ENCODE results near the gene PNLDC1.
"Not testable (repeated sequence)": the region's sequence is repeated elsewhere in the genome, so short reads cannot be mapped to it uniquely, and the experiment has no call there.

Gene PNLDC1

DNA sequence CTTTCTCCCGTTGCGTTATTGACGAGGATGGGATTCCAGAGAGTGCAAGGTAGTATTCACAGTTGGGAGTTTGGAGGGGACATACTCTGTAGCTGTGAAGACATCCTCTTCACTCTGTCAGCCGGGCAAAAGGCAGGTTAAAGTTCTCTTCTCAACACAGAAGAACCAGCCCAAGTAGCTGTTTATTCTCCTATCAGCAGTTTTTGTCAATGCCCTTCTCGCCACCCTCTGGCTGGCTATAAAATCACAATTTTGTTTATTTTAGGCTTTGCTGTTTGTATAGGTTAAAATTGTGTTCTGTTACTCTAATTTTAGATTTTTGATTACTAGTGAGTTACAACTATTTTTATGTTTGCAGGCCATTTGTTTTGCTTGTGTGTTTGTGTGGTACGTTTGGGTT is 52.8 kb downstream of the PNLDC1 start:
- DNase-seq = no peak

DNA sequence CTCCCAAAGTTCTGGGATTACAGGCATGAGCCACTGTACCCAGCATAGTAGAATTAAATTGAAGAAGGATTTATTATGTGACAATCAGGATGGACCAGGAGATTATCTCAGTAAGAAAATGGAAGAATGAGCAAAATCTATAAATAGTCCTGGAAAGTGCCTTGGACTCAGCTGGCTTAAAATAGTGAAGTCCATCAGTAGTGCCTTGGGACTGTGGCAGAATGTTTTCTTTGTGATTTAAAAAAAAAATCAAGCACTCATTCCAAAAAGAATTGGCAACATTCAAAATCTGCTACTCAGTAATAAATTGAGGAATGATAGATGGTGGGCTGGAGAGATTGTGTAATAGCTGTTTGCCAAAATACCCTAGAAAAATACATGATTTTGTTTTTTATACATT is 53.7 kb downstream of the PNLDC1 start:
- DNase-seq = no peak

DNA sequence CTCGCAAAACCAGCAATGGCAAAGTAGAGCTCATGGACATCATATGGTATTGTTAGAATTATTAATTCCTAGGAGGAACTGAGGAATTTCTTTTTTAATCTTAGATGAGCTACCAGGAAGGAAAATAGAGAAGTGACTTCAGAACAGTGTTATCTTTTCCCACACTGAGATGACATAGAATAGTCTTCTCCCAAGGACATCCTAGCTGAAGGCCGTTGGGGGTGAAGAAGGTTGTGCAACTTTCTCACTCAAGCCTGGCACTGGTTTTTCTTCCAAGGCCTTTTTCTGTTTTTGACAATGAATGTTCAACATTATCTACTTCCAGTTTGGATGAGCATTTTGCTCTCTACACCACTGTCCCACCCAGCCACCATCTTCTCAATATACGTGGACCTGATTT is 54.9 kb downstream of the PNLDC1 start:
- no peak for DNase-seq

DNA sequence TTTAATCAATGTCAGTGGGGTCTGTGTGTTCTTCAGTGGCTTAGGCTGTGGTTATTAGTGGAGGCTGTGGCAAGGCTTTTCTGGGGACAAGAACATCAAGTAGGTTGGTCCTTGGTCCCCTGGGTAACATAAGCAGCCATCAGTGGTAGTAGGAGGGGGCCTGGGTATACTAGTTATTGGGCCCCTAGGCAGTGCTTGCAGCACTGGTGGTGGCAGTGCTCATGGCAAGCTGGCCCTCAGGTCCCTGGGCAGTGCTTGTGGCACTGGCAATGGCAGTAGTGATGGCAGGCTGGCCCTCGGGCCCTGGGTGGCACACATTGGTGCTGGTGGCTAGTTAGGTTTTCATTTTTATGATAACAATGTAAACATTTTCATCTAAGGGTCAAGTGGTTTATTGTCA is 58.2 kb downstream of the PNLDC1 start:
- DNase-seq = no peak

DNA sequence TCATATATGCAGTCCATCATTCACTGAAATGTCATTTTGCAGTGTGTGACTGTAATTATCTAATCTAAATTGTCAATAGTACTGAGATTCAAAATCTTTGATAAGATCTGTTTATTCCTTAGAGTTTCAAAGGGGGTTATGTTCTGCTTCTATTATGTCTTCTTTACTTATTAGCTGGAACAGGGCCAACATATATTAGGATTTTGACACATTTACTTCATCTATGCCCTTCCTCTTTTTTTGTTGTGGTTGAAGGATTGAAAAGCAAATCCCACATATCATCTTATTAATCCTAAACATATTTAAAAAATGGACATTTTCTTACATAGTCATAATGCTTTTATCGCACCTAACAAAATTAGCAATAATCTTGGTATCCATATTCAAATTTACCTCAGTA is 60.4 kb downstream of the PNLDC1 start:
- DNase-seq = no peak

DNA sequence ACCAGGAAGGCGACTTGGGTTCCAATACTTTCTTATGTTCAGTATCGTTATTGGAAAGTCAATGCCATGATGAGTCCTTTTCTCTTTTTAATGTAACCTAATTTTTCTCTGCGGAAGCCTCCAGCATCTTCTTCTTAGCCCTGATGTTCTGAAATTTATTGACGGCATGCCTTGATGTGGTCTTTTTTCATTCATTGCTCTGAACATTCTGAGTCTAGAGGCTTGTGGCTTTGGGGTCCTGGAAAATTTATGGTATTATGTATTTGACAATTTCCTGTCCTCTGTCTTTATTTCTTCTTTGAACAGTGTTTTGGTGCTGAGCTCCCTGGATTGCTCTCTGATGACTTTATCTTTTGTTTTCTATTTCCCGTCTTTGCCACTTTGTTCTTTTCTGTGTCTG is 62.0 kb downstream of the PNLDC1 start:
- no peak for DNase-seq

DNA sequence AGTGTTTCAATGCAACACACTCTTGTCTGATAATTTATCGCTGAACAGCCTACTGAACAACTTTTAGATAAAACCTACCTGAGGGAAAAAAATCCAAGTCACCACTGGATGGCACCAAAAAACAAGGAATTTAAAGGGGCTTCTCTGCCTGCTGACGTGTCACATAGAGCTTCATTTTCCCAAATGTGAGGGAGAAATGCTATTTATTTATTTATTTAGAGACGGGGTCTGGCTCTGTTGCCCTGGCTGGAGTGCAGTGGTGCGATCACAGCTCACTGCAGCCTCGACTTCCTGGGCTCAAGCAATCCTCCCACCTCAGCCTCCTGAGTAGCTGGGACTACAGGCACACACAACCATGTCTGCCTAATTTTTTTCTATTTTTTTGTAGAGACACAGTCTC is 63.3 kb downstream of the PNLDC1 start:
- not testable (repeated sequence) for DNase-seq

DNA sequence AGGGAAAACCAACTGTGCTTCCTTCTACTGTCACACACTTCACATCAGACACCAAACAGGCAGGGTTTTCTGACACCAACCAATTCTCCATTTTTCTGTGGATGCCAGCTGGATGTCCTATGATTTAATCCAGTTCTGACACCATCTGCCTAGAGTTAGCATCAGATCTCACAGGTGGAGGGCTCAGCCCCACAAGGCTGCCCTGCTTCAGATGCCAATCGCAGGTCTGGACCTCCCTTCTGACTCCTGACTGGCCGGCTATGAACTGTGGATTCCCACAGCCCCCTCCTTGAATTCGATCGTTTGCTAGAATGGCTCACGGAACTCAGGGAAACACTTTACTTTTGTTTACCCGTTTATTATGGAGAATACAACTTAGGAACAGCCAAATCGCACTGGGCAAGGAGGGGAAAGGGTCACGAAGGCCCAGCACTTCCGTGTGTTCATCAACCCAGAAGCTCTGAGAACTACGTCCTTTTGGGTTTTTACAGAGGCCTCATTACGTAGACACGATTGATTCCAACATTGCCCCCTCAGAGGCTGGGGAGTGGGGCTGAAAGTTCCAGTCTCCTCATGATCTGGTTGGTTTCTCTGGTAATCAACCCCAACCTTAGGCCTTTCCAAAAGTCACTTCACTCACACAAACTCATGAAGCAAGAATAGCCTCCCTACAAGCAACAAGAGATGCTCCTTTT is 65.3 kb downstream of the PNLDC1 start:
- DNase-seq = no peak

DNA sequence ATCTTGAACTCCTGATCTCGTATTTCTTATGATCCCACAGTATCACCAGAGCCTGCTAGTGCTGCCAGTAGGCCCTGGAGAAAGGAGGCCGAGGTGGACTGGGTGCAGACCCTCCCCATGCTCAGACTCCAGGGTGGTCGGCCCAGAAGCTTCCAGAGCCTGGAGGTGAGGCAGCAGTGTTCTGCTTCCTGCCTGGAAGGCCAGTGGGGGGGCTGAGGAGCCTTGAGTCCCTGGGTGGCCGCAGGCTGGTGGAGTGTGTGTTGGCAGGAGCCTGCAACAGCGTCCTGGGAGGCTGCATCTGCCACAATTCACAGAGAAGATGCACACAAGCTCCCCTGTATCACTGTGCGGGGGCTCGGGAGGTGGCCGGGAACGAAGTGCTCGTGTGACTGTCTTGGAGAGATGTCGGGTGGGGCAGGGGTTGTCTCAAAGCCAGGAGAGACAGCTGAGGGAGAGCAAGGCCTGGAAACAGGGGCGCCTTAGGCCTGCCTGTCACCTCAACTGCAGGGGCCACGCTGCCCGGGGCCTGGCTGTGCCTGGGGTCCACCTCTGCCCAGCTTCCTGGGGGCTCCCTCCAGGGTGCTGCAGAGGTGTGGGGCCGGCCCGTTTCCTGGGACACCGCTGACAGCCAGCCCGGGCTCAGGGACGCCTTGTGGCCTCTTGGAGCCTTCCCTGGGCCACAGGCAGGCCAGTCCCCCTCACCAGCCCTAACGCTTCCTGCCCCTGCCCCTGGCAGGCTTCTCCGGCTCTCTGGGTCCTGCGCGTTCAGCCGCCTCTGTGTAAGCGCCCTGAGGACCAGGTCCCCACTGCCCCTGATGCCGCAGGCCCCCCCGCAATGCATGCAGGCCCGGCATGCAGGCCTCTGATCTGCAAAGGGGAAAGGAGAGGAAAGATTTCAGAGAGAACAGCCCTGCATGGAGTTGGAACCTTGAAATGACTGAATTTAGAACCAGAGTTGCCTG is 66.5 kb downstream of the PNLDC1 start:
- DNase-seq = no peak

Data from activated T-cell treated with anti-CD3 and anti-CD28 coated beads, Interleukin-2, amount 50 U/mL, for 1 hour (primary cell).